H9 (cell line): ENCODE results near the gene PTCHD1. TPM values are rescaled to one million over a fixed set of nuclear protein-coding genes. Genes with fewer than 3 reads are reported as not detected.

ENCODE experiments used
- DNase-seq: peaks from one replicate; pipeline ENCODE4 v3.0.0-alpha.2; 2017
- H2AFZ ChIP-seq: one replicate; pipeline ENCODE4 v1.6.1; 2013; ENCODE audit warnings: mild to moderate bottlenecking, low read length, control low read depth, moderate library complexity
- H2AK5ac ChIP-seq: 2 replicates; pipeline ENCODE4 v1.6.1; 2013; ENCODE audit warnings: low read length, control low read depth, mixed read lengths; ENCODE audit not compliant: insufficient read length
- H2BK120ac ChIP-seq: one replicate; pipeline ENCODE4 v1.6.1; 2013; ENCODE audit warnings: low read depth, mild to moderate bottlenecking, low read length, control low read depth, inconsistent platforms; ENCODE audit not compliant: poor library complexity, severe bottlenecking
- H2BK12ac ChIP-seq: 2 replicates; pipeline ENCODE4 v1.6.1; 2013; ENCODE audit warnings: low read length, control low read depth, mixed read lengths, low read depth; ENCODE audit not compliant: insufficient read length
- H2BK15ac ChIP-seq: 2 replicates; pipeline ENCODE4 v1.6.1; 2013; ENCODE audit warnings: low read depth, low read length, control low read depth
- H2BK20ac ChIP-seq: one replicate; pipeline ENCODE4 v1.6.1; 2013; ENCODE audit warnings: low read depth, mild to moderate bottlenecking, low read length, control low read depth, inconsistent platforms; ENCODE audit not compliant: poor library complexity, severe bottlenecking
- H2BK5ac ChIP-seq: 2 replicates; pipeline ENCODE4 v1.6.1; 2013; ENCODE audit warnings: low read length, control low read depth, mixed read lengths; ENCODE audit not compliant: insufficient read length
- H3K14ac ChIP-seq: 2 replicates; pipeline ENCODE4 v1.6.1; 2013; ENCODE audit warnings: low read length, control low read depth; ENCODE audit not compliant: insufficient read depth
- H3K18ac ChIP-seq: 2 replicates; pipeline ENCODE4 v1.6.1; 2013; ENCODE audit warnings: low read depth, mild to moderate bottlenecking, mixed read lengths, low read length, control low read depth; ENCODE audit not compliant: insufficient read length
- H3K23ac ChIP-seq: 2 replicates; pipeline ENCODE4 v1.6.1; 2013; ENCODE audit warnings: low read length, control low read depth, mixed read lengths, low read depth; ENCODE audit not compliant: insufficient read length
- H3K23me2 ChIP-seq: 2 replicates; pipeline ENCODE4 v1.6.1; 2013; ENCODE audit warnings: low read depth, mild to moderate bottlenecking, mixed read lengths, low read length, control low read depth; ENCODE audit not compliant: insufficient read length, poor library complexity, severe bottlenecking
- H3K27ac ChIP-seq: 2 replicates; pipeline ENCODE4 v1.5.1; 2013; ENCODE audit warnings: low read length, control low read depth, mixed read lengths, low read depth; ENCODE audit not compliant: insufficient read length
- H3K27me3 ChIP-seq: 2 replicates; pipeline ENCODE4 v1.6.1; 2013; ENCODE audit warnings: low read length, control low read depth, inconsistent platforms; ENCODE audit not compliant: insufficient read depth
- H3K4ac ChIP-seq: 2 replicates; pipeline ENCODE4 v1.6.1; 2013; ENCODE audit warnings: low read depth, mild to moderate bottlenecking, control low read depth, inconsistent platforms, low read length, moderate library complexity
- H3K4me1 ChIP-seq: 2 replicates; pipeline ENCODE4 v1.6.1; 2013; ENCODE audit warnings: low read length, control low read depth, inconsistent platforms; ENCODE audit not compliant: insufficient read depth
- H3K4me2 ChIP-seq: 2 replicates; pipeline ENCODE4 v1.6.1; 2013; ENCODE audit warnings: low read length, control low read depth, mixed read lengths; ENCODE audit not compliant: insufficient read length, insufficient read depth
- H3K56ac ChIP-seq: 2 replicates; pipeline ENCODE4 v1.6.1; 2013; ENCODE audit warnings: low read depth, mild to moderate bottlenecking, mixed read lengths, low read length, control low read depth; ENCODE audit not compliant: insufficient read length
- H3K79me1 ChIP-seq: 2 replicates; pipeline ENCODE4 v1.6.1; 2013; ENCODE audit warnings: low read depth, mild to moderate bottlenecking, moderate library complexity, low read length, control low read depth, inconsistent platforms; ENCODE audit not compliant: insufficient read depth, poor library complexity, severe bottlenecking
- H3K79me2 ChIP-seq: 2 replicates; pipeline ENCODE4 v1.6.1; 2013; ENCODE audit warnings: low read length, control low read depth, inconsistent platforms; ENCODE audit not compliant: insufficient read depth
- H3K9ac ChIP-seq: 2 replicates; pipeline ENCODE4 v1.6.1; 2013; ENCODE audit warnings: low read length, control low read depth, mixed read lengths; ENCODE audit not compliant: insufficient read length; ENCODE audit errors: extremely low read depth
- H3K9me3 ChIP-seq: one replicate; pipeline ENCODE4 v1.6.1; 2013; ENCODE audit warnings: low read depth, low read length, inconsistent platforms; ENCODE audit not compliant: control insufficient read depth
- H3T11ph ChIP-seq: one replicate; pipeline ENCODE4 v1.6.1; 2013; ENCODE audit warnings: mild to moderate bottlenecking, low read length, control low read depth, inconsistent platforms
- H4K20me1 ChIP-seq: one replicate; pipeline ENCODE4 v1.6.1; 2013; ENCODE audit not compliant: control insufficient read depth, insufficient read length, insufficient read depth
- H4K5ac ChIP-seq: 2 replicates; pipeline ENCODE4 v1.6.1; 2013; ENCODE audit warnings: low read depth, mild to moderate bottlenecking, mixed read lengths, low read length, control low read depth; ENCODE audit not compliant: insufficient read length
- H4K8ac ChIP-seq: replicated peaks from 2 replicates; pipeline ENCODE4 v1.6.1; 2013; ENCODE audit warnings: low read length, control low read depth, mixed read lengths, low read depth; ENCODE audit not compliant: insufficient read length
- H4K91ac ChIP-seq: 2 replicates; pipeline ENCODE4 v1.6.1; 2013; ENCODE audit warnings: low read depth, mild to moderate bottlenecking, moderate library complexity, mixed read lengths, low read length, control low read depth; ENCODE audit not compliant: insufficient read length
- H3K27ac Mint-ChIP-seq, 3 experiments: 2 replicates in 2 of 3; 3 replicates in 1 of 3; pipeline ENCODE4 v1.8.0; 2020 to 2021; ENCODE audit warnings: mixed read lengths in 3 of 3, mild to moderate bottlenecking in 1 of 3, moderate library complexity in 1 of 3
- H3K27me3 Mint-ChIP-seq: 2 replicates; pipeline ENCODE4 v1.8.0; 2021; ENCODE audit warnings: low read depth, mild to moderate bottlenecking, moderate library complexity, mixed read lengths
- H3K36me3 Mint-ChIP-seq, 3 experiments: 2 replicates in 2 of 3; 3 replicates in 1 of 3; pipeline ENCODE4 v1.8.0; 2020 to 2021; ENCODE audit warnings: low read depth in 3 of 3, mixed read lengths in 3 of 3; ENCODE audit not compliant: insufficient read depth in 1 of 3
- H3K4me1 Mint-ChIP-seq, 2 experiments: 2 replicates each; pipeline ENCODE4 v1.8.0; 2020; ENCODE audit warnings: mixed read lengths in 2 of 2
- H3K4me3 Mint-ChIP-seq, 2 experiments: 2 replicates in 1 of 2; 3 replicates in 1 of 2; pipeline ENCODE4 v1.8.0; 2020 to 2021; ENCODE audit warnings: mild to moderate bottlenecking in 2 of 2, mixed read lengths in 2 of 2, moderate library complexity in 1 of 2
- H3K9me3 Mint-ChIP-seq, 2 experiments: 2 replicates in 1 of 2; 3 replicates in 1 of 2; pipeline ENCODE4 v1.8.0; 2020; ENCODE audit warnings: mild to moderate bottlenecking in 2 of 2, mixed read lengths in 2 of 2, moderate library complexity in 1 of 2
- CTCF ChIP-seq: fragments of 200-600 bp; sonication (generic); conservative IDR thresholded peaks from 3 replicates; pipeline ENCODE4 v1.8.0; 2021; ENCODE audit warnings: antibody characterized with exemption, mild to moderate bottlenecking
- WGBS: extraction: QIAGEN DNeasy Blood & Tissue Kit; methylation state at CpG from one replicate; pipeline ENCODE4 v1.1.7; 2013; ENCODE audit warnings: missing lambda C conversion rate, low lambda C conversion rate, mixed read lengths; ENCODE audit not compliant: insufficient read length; ENCODE audit errors: extremely low coverage; 5-methylcytosine and 5-hydroxymethylcytosine counted together
- total RNA-seq: library from RNA; stranded (reverse); gene quantifications from 2 replicates; pipeline ENCODE4 v1.2.1, GENCODE V29; 2021

PTCHD1 gene
- total RNA-seq, 1 experiment from 2014 or later = 1.4 TPM

- Histone ChIP-seq H3K27ac (no peak overlapping the region), H3K9me3 (no peaks in the 10 kb centered on the region), H2BK5ac (no peak overlapping the region), H4K20me1 (no peaks in the 10 kb centered on the region), H3K14ac (no peak overlapping the region; the same call in 1 of the 2 replicates), H4K5ac (no peak overlapping the region), H3K27me3 (peaks cover 7% of the 10 kb centered on the region; the same call in 1 of the 2 replicates), H2BK120ac (no peak overlapping the region), H3K9ac (no peak overlapping the region), H3K4me2 (peak overlapping the region; percentile 98), H2BK20ac (no peak overlapping the region), H2AK5ac (no peak overlapping the region), H4K8ac (no peak overlapping the region), H2BK15ac (no peak overlapping the region), H3K4me1 (no peaks in the 10 kb centered on the region; the same call in 1 of the 2 replicates), H3T11ph (no peak overlapping the region), H3K18ac (no peak overlapping the region), H3K79me2 (no peaks in the 10 kb centered on the region), H3K4ac (no peak overlapping the region), H2AFZ (no peak overlapping the region), H3K23me2 (peaks cover 37% of the 10 kb centered on the region), H4K91ac (no peak overlapping the region), H3K23ac (no peak overlapping the region), H2BK12ac (no peak overlapping the region), H3K56ac (no peak overlapping the region), H3K79me1 (no peaks in the 10 kb centered on the region)
- Mint-ChIP-seq H3K4me1 (peaks cover 36 to 38% of the 10 kb centered on the region in 2 experiments), H3K9me3 (peaks cover 2 to 4% of the 10 kb centered on the region in 2 experiments; a peak in 2 of 5 replicates), H3K27me3 (peaks cover 75% of the 10 kb centered on the region), H3K36me3 (no peaks in the 10 kb centered on the region), H3K4me3 (peak overlapping the region; percentile 73 to 91), H3K27ac (no peak overlapping the region; a peak in 1 of 7 replicates)
- TF ChIP-seq CTCF = 0 out of 3 replicates have a peak, but pooled peaks have one; percentile 18
- no CpG with 5 or more reads among the region's 75 CpGs for WGBS
- peak; percentile 66 for DNase-seq
Observed at GRCh38 chrX:23332888-23333821, 1.5 kb upstream of the PTCHD1 start.
